MCF 10A (cell line): ENCODE results near the gene PIK3CD. TPM values are rescaled to one million over a fixed set of nuclear protein-coding genes. Genes with fewer than 3 reads are reported as not detected.

Experiments
- BruUV-seq: library from RNA; stranded (reverse); fragments of 400-500 nt; replicated peaks from 2 replicates; lab custom pipeline; 2021; lab: Mats Ljungman, UMichigan
- CTCF ChIA-PET: fragments of 300-600 bp; sonication (Branson Sonifier 250); formaldehyde crosslinking; extraction: SDS; loops from one replicate; lab custom pipeline; 2021; ENCODE audit warnings: antibody characterized with exemption, inconsistent platforms; lab: Yijun Ruan, JAX
- POLR2A ChIA-PET: fragments of 300-600, 350-650 bp; sonication (Branson Sonifier 250); formaldehyde crosslinking; extraction: SDS; loops from one replicate; lab custom pipeline; 2020; ENCODE audit warnings: antibody characterized with exemption, inconsistent platforms; lab: Yijun Ruan, JAX
- DNase-seq: peaks from one replicate; pipeline ENCODE4 v3.0.0-alpha.2; 2018; ENCODE audit not compliant: unreplicated experiment
- H3K27ac Mint-ChIP-seq: one replicate; pipeline ENCODE4 v1.8.0; 2022; ENCODE audit warnings: mild to moderate bottlenecking, low read depth, mixed read lengths; ENCODE audit not compliant: unreplicated experiment
- H3K27me3 Mint-ChIP-seq: one replicate; pipeline ENCODE4 v1.8.0; 2022; ENCODE audit warnings: mixed read lengths; ENCODE audit not compliant: insufficient read depth, unreplicated experiment
- H3K36me3 Mint-ChIP-seq: one replicate; pipeline ENCODE4 v1.8.0; 2022; ENCODE audit warnings: mild to moderate bottlenecking, moderate library complexity, mixed read lengths; ENCODE audit not compliant: insufficient read depth, unreplicated experiment
- H3K4me1 Mint-ChIP-seq: one replicate; pipeline ENCODE4 v1.8.0; 2022; ENCODE audit warnings: mixed read lengths; ENCODE audit not compliant: insufficient read depth, unreplicated experiment
- H3K4me3 Mint-ChIP-seq: one replicate; pipeline ENCODE4 v1.8.0; 2022; ENCODE audit warnings: mild to moderate bottlenecking, moderate library complexity, mixed read lengths; ENCODE audit not compliant: unreplicated experiment
- H3K9me3 Mint-ChIP-seq: one replicate; pipeline ENCODE4 v1.8.0; 2022; ENCODE audit warnings: mixed read lengths; ENCODE audit not compliant: unreplicated experiment
- intact Hi-C: fragments of 100-400 bp; cut with micrococcal nuclease; formaldehyde crosslinking; loops from 2 replicates; pipeline ENCODE4 v1.14.1; 2022
- total RNA-seq: library from RNA; stranded (reverse); gene quantifications from 2 replicates; pipeline ENCODE4 v1.2.3, GENCODE V29; 2022
- TF ChIP-seq, protein P1 (sequence below): fragments of 200-600 bp; IDR thresholded peaks from one replicate; pipeline ENCODE4 v1.8.0; 2022; ENCODE audit warnings: antibody characterized with exemption, mild to moderate bottlenecking; ENCODE audit not compliant: unreplicated experiment

Gene PIK3CD
- total RNA-seq, 1 experiment from 2014 or later = 7.0 TPM

DNA sequence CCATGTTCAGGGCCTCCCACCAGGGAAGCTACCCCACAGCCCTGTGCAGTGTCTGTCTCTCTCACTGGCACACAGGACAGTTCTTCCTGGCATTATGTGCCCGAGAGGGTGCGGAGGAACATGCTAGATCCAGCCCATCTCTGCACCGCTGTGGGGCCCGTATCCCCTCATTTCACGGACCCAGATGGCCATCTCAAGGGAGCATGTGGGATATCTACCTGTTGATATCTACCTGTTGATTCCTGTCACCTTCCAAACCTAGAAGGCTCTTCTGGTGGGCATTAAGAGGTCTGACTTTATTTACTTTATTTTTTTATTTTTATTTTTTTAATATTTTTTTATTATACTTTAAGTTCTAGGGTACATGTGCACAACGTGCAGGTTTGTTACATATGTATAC lies 11.7 kb downstream of the PIK3CD start:
- no peaks in the 10 kb centered on the region for H3K27me3 Mint-ChIP-seq
- H3K4me1 Mint-ChIP-seq = peaks cover 6% of the 10 kb centered on the region
- H3K9me3 Mint-ChIP-seq = no peaks in the 10 kb centered on the region
- BruUV-seq = no TSS peak
- intact Hi-C loops = no loop called here
- no peak for DNase-seq
- no peak overlapping the region for H3K27ac Mint-ChIP-seq
- POLR2A ChIA-PET = no interaction called here
- no peak overlapping the region for H3K4me3 Mint-ChIP-seq
- CTCF ChIA-PET = no interaction called here
- peaks cover 7% of the 10 kb centered on the region for H3K36me3 Mint-ChIP-seq
- TF ChIP-seq, protein P1, sequence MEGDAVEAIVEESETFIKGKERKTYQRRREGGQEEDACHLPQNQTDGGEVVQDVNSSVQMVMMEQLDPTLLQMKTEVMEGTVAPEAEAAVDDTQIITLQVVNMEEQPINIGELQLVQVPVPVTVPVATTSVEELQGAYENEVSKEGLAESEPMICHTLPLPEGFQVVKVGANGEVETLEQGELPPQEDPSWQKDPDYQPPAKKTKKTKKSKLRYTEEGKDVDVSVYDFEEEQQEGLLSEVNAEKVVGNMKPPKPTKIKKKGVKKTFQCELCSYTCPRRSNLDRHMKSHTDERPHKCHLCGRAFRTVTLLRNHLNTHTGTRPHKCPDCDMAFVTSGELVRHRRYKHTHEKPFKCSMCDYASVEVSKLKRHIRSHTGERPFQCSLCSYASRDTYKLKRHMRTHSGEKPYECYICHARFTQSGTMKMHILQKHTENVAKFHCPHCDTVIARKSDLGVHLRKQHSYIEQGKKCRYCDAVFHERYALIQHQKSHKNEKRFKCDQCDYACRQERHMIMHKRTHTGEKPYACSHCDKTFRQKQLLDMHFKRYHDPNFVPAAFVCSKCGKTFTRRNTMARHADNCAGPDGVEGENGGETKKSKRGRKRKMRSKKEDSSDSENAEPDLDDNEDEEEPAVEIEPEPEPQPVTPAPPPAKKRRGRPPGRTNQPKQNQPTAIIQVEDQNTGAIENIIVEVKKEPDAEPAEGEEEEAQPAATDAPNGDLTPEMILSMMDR = no peak

DNA sequence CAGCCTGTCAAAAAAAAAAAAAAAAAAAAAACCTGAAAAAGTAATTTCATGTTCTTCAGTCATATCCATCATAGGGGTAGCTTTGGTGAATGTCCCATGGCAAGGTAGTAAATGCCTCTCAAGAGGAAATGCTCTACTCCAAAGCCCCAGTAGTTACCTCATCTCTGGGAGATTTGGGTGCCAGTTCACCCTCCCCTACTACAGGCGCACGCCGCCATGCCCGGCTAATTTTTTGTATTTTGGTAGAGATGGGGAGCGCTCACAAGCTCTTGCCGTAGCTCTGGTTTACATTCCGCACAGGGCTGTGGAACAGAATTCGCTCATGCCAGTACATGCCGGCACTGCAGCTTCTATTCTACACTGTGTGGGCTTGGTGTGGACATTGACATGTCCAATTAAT lies 13.7 kb downstream of the PIK3CD start:
- no peaks in the 10 kb centered on the region for H3K9me3 Mint-ChIP-seq
- no TSS peak for BruUV-seq

DNA sequence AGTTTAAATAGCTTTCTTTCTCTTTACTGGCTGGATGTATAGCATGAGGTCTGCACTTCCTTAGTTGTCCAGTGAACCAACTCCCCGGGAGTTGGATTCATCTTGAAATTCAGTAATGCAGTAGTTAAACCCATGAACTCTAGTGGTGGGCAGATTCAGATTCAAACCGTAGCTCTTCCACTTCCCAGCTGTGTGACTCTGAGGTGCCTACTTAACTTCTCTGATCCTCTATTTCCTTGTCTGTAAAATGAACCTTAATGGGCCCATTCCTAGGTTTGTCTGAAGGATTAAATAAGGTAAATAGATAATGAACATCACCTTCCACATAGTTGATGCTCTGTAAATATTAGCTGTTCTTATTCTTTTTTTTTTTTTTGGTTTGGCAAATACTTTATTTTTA lies 16.5 kb downstream of the PIK3CD start:
- ChIA-PET POLR2A (no interaction called here), CTCF (interaction anchor here (0.5 to 0.6 kb wide), 2 partner anchors 58 to 102 kb away, joined by 3 to 4 read pairs; no protein-coding TSS in a partner anchor)
- TF ChIP-seq, protein P1 = no peak
- no peak overlapping the region for H3K27ac Mint-ChIP-seq
- no peak overlapping the region for H3K4me3 Mint-ChIP-seq
- H3K9me3 Mint-ChIP-seq = no peaks in the 10 kb centered on the region
- no peaks in the 10 kb centered on the region for H3K27me3 Mint-ChIP-seq
- no TSS peak for BruUV-seq
- DNase-seq = no peak
- H3K4me1 Mint-ChIP-seq = peaks cover 6% of the 10 kb centered on the region
- intact Hi-C loops = no loop called here
- H3K36me3 Mint-ChIP-seq = peaks cover 7% of the 10 kb centered on the region

More for the DNA sequence above, 13.7 kb downstream of the PIK3CD start:
- POLR2A ChIA-PET = no interaction called here
- TF ChIP-seq, protein P1 = no peak
- peaks cover 7% of the 10 kb centered on the region for H3K36me3 Mint-ChIP-seq
- no peak for DNase-seq
- no peaks in the 10 kb centered on the region for H3K27me3 Mint-ChIP-seq
- no peak overlapping the region for H3K27ac Mint-ChIP-seq
- no peaks in the 10 kb centered on the region for H3K4me1 Mint-ChIP-seq
- CTCF ChIA-PET = interaction anchor here (0.5 to 0.7 kb wide), 2 partner anchors 25 to 57 kb away, joined by 3 read pairs; no protein-coding TSS in a partner anchor
- intact Hi-C loops = no loop called here
- no peak overlapping the region for H3K4me3 Mint-ChIP-seq

DNA sequence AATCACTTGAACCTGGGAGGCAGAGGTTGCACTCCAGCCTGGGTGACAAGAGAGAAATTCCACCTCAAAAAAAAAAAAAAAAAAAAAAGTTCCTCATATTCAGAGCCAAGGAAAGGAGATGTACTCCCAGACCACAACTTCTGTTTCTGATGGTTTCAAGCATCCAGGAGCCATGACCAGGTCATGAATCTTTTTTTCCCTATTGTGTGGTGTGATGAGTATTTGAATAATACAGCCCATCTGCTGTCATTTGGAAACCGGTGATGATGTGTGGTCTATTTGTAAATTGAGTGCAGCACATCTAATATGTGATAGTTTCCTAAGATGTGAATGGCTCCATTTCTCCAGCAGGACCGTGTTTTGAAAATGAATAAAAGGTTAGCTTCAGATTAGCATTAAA lies 18.6 kb downstream of the PIK3CD start:
- Mint-ChIP-seq H3K4me3 (no peak overlapping the region), H3K36me3 (peaks cover under 1% of the 10 kb centered on the region), H3K9me3 (no peaks in the 10 kb centered on the region), H3K27ac (no peak overlapping the region), H3K4me1 (peaks cover 6% of the 10 kb centered on the region), H3K27me3 (no peaks in the 10 kb centered on the region)
- DNase-seq = no peak
- ChIA-PET POLR2A (no interaction called here), CTCF (interaction anchor here (0.6 kb wide), 1 partner anchor 568 kb away, joined by 3 read pairs; no protein-coding TSS in a partner anchor)
- no TSS peak for BruUV-seq
- TF ChIP-seq, protein P1 = no peak
- intact Hi-C loops = no loop called here
